ENCODE data around the gene DRD2.

Gene DRD2

DNA sequence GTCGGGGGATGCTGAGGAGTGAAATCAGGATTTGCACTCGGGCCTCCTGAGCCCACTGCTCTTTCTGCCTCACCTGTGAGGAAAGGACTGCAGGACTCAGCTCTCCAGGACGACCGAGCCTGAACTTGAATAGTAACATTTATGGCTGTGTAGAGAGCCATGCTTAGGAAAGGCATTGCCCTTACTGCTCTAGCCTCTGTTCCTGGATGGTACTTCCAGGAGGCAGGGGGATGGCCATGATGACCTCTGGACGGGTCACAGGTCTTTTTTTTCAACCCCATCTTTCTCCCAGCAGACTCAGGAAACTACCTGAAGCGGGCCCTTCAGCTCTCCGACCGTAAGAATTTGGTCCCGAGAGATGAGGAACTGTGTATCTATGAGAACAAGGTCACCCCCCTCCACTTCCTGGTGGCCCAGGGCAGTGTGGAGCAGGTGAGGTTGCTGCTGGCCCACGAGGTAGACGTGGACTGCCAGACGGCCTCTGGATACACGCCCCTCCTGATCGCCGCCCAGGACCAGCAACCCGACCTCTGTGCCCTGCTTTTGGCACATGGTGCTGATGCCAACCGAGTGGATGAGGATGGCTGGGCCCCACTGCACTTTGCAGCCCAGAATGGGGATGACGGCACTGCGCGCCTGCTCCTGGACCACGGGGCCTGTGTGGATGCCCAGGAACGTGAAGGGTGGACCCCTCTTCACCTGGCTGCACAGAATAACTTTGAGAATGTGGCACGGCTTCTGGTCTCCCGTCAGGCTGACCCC is 76.3 kb downstream of the DRD2 start:
- DNase-seq (ENCODE audit: low spot score) = no peak

DNA sequence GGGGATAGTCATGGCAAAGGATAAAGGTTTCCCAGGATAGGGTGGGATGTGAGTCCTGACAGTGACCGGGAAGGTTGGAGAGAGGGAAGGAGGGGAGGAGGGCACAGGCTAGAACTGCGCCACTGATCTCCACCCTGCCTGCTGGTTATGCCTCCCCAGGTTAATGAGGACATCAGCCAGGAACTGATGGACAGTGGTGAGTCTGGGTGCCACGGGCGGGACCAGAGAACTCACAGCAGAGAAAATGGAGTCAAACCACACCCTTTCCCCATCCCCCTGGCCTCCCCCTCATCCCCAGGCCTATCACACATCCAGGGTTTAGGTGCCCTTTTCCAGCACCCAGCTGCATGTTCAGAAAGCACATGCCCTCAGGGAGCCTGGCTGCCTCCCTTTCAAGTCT is 77.4 kb downstream of the DRD2 start:
- DNase-seq (ENCODE audit: low spot score) = no peak

DNA sequence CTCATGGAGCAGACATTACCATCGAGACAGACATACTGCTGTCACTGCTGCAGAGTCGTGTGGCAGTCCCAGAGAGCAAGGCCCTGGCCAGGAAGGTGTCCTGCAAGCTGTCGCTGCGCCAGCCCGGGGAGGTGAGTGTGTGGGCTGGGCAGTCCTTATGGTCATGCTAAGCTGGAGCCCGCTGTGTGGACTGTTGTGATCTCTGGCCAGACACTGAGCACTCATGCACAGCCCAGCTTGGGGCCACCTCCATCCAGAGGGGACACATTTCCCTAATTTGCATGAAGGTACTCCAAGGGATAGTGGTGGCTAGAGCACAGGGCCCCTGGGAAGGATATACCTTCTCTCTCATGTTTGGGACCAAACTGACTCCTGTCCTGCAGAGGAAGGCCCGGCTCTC is 78.0 kb downstream of the DRD2 start:
- no peak for DNase-seq (ENCODE audit: low spot score)

DNA sequence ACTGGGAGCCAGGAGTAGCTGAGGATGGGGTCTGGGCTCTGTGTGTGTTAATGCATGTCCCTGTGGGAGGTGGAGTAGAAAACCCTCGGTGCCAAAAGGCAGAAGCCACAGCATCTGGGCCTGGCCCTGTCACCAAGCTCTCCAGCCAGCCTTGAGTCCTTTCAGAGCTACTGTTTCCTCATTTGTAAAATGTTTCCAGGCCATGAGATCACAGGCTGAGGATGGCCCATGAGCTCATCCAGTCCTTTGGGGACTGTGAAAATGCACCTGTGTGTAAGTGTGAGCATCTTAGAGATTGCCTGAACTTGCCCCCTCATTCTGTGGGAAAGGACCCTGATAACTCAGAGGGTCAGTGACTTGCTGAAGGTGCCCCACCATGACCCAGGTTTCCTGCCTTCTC is 78.5 kb downstream of the DRD2 start:
- DNase-seq (ENCODE audit: low spot score) = no peak

DNA sequence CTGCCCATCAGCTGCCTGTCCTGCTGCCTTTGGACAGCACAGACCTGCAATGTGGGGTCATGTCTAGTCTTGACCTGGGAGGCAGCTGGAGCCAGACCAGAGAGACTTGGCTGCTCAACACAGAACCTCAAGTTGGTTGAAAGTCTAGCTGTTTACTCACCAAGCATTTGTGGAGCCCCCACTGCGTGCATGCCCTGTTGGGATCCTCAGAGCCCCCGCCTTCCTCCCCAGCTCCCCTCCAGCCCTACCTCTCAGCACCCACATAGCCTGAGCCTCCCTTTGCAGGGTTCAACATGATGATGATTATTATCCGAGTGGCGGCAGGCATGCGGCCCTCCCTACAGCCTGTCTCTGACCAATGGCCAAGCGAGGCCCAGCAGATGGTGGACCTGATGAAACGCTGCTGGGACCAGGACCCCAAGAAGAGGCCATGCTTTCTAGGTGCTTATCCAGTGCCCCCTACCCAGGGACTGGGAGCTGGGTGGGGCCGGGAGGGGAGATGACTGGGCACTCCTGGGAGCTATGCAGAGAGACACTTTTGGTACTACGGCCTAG is 79.3 kb downstream of the DRD2 start:
- DNase-seq (ENCODE audit: low spot score) = no peak

DNA sequence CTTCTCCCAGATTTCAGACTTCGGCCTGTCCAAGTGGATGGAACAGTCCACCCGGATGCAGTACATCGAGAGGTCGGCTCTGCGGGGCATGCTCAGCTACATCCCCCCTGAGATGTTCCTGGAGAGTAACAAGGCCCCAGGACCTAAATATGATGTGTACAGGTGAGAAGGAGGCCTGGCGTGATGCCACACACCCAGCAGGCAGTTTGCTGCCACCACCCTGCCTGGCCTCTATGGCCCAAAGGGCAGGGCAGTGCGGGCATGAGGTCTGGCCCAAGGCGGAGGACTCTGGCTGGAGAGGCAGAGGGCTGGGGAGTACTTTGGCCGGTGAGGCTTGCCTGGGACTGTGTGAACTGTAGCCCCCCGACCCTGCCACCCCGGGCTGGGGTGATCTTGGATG is 80.3 kb downstream of the DRD2 start:
- DNase-seq (ENCODE audit: low spot score) = no peak

DNA sequence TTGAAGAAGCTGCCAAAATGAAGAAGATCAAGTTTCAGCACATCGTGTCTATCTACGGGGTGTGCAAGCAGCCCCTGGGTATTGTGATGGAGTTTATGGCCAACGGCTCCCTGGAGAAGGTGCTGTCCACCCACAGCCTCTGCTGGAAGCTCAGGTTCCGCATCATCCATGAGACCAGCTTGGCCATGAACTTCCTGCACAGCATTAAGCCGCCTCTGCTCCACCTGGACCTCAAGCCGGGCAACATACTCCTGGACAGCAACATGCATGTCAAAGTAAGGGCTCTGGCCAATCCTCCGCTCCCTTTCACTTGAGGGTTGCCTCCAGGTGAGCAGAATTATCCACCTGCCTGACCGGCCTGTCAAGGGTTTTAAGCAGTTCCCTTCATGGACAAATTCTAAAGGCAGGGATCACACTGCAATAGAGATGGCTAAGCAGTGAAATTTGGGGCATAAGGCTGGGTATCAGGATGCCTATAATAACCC is 81.7 kb downstream of the DRD2 start:
- no peak for DNase-seq (ENCODE audit: low spot score)

DNA sequence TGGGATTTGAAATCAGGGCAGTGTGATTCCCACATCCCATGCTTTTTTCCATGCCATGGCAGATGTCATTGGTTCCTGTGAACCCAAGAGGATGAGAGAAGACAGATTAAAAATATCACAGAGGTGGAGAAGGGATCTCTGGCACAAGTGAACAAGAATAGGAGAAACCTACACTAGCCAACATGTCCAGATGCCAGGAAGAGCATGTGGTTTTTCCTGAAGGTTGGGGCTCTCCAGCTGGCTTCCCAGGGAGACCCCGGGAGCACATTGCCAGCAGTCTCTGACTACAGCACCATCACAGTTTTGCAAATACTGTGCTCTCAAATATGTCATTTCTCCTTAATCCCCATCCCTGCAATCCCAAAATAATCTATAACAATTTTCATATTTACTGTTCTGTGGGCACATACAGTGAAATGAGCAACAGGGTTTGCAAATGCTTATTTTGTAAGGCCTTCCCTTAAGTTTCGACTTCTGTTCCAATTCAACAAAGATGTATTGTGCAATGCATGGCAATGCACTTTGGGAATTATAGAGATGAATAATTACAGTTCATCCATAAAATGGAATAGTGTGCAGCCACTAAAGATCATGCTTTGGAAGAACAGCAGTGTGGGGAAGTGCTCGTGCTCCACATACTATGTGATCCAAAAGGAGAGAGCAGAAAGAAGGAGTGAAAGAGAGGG is 82.8 kb downstream of the DRD2 start:
- DNase-seq (ENCODE audit: low spot score) = no peak

DNA sequence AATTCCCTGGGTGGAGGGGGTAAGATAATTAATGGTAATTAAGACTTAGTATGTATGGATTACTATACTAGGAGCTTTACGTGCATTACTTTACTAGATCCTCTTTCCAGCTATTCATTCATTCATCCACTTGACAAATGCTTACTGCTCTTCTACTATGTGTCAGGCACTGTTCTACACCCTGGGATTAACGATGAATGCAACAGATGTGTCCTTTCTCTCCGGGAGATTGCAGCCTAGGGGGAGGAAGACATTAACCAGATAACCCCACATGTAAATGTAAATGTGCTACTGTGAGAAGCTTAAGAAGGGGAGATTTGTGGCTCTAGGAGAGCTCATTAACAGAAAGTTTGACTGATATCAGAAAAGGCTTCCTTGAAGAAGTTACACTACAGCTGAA is 85.9 kb downstream of the DRD2 start:
- DNase-seq (ENCODE audit: low spot score) = no peak

DNA sequence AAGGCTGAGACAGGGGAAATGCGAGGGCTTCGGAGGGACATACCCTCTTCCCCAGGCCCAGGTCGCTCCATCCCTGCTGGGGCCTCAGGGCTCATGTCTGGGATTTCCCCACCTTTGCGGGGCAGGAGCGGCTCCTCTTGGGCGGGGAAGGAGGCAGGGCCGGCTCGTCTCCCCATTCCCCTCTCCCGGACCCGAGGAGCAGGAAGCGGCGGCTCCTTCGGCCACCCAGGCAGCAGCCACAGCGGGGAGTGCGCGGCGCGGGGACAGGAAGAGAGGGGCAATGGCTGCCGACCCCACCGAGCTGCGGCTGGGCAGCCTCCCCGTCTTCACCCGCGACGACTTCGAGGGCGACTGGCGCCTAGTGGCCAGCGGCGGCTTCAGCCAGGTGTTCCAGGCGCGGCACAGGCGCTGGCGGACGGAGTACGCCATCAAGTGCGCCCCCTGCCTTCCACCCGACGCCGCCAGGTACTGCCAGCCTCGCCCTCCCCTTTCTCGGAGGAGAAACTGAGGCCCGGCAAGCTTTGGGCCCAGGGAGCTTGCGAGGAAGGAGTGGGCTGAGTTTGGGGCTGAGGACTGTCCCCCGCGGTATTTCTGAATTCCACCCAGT is 87.5 kb downstream of the DRD2 start, which contains the start of gene ANKK1:
TSS of gene ANKK1 (plus strand) at position 175 of the 607 bp plus-strand sequence. CDS start at position 281, 106 bp downstream.
- no peak for DNase-seq (ENCODE audit: low spot score)

DNA sequence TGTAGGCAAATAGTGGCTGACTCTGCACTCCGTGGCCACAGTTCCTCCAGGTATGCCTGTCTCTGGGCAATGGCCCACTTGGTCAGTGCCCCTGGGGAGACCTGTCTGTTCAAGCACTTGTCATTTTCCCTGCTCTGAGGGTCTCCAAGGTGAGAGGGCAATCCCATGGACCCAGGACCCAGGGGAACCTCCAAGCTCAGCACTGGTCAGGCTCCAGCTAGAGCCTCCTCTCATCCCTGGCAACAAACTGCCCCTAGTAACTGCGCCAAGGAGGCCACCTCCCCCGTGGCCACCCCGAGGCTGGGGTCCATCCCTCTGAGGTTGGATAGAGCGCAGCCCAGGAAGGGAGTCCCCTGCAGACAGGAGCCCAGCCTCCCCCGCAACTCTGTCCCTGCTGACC is 88.3 kb downstream of the DRD2 start:
- DNase-seq (ENCODE audit: low spot score) = no peak

DNA sequence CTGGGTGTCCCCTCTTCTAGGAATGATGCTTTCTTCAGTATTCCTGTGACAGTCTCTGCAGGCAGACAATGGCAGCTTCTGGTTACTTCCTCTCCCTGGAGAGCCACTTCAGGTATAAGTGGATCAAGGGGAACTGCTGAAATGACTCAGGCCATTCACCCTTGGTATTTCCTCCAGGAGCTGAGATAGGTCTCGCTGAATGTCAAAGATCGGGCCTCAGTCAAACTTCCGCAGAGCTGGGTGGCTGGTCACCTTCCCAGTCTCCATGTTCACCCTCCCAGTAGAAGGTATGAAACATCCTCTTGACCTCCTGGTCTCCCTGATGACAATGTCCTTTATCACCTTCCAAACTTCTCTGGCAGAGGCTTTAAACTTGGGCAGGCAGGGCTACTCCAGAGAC is 89.4 kb downstream of the DRD2 start:
- DNase-seq (ENCODE audit: low spot score) = no peak

DNA sequence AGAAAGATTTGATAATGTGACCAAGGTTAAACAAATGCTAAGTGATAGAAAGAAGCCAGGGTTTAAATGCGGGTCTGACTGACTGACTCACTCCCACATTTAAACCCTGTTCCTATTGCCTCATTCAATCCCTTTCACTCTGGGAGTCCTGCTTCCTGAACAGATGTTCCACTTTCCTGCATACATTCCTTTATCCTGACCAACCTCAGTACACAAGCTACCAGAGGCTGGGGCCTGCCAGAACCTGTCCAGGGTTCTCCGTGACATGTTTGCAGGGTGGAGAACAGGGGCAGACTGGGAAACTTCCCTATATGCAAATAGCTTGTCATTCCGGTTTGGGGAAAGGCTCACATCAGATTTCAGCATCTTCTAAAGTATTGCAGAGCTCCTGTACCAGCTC is 90.6 kb downstream of the DRD2 start:
- DNase-seq (ENCODE audit: low spot score) = no peak

DNA sequence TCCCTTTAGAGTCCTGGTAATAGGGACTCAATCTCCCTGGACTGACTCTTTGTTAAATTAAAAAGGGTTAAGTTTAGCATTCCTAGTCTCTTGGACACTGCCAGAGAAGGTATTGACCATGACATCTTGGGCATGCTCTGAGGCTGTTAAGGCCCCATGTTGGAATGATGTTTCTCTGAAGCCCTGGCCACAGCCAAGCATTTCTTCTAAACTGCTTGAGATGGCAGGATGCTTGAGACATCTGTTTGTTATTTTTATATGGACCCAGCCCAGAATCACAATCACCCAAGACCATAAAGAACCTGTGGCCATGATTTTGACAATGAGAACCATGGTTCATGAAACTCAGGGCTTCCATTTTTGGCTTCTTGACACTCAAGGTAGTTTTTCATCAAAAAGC is 93.1 kb downstream of the DRD2 start:
- no peak for DNase-seq (ENCODE audit: low spot score)

DNA sequence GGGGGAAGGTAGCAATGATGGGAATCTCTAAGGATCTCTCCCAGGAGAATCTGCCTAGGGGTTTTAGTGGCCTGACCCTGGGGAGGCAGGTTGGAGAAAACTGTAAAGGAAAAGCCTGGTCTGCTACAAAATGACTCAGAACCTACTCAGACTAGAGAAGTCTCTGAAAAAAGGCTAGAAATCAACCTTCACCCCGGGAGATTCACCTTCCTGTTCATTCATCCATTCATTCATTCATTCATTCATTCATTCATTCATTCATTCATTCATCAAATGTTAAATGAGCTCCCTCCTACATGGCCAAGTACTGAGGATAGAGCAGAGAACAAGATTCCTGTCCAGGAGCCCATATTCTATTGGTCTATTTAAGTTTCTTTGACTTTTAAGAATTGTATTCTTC is 96.5 kb downstream of the DRD2 start:
- no peak for DNase-seq (ENCODE audit: low spot score)

DNA sequence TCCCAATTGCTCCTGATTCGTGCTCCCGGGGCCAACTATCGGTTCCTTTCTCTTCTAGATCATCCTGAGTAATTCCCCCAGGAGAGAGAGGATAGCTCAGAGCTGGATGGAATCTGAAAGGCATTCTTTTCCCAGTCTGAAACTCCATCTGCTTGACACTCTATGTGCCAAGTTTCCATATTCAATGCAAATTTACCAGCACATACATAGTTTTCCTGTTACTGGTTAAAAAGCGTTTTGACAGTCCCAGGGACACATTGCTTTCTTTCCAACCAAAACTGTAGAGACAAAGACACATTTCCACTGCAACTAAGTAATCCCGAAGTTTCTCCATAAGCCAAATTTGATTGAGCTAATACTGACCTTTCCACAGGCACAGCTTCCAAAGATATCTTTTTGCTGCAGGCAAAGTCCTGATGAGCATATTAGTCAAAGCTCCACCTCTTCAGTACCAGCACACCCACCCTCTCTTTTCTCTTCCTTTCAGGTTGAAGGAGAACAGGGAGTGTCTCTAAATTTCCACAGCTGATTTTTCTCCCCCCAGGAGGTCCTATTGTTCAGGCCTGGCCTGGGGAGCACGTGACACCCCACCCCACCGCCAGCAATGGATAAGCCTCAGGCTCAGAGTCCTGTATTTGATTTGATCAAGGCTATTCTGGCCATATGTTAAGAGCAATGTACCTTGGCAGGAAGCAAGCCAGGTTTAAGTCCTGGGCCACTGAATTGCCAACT is 97.4 kb downstream of the DRD2 start:
- no peak for DNase-seq (ENCODE audit: low spot score)

DNA sequence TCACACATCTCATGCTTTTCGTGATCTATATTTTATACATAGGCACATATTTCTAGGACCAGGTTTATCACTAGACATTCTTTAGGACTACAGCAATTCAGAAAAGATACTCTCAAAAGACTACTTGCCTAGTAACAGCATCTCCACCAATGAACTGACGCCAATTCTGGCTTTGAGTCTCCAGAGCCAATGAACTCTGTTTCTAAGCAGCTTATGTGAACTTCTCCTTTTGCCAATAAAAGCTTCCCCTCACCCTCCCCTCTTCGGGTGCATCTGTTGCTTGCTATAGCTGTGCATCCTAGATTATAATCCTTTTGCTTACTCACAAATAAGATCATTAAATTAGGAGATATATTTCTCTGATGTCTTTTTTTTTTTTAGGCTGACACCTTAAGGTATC is 99.0 kb downstream of the DRD2 start:
- no peak for DNase-seq (ENCODE audit: low spot score)

DNA sequence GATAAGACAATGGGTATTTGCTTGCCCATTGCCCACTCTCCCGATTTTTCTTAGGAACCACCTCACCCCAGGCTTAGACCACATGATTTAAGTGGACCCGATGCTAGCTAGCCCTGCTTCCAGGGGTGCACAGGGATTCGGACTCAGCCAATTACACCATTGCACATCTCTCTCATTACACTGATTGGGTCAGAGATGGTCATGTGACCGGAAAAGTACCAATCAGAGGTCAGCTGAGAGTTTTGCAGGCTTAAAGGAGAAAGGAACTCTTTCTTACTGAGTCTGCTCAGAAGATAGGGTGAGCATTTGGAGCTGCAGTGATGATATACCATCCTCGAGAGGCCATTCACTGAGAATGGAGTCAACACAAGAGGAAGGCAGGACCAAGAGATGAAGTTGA is 99.8 kb downstream of the DRD2 start:
- DNase-seq (ENCODE audit: low spot score) = no peak

DNA sequence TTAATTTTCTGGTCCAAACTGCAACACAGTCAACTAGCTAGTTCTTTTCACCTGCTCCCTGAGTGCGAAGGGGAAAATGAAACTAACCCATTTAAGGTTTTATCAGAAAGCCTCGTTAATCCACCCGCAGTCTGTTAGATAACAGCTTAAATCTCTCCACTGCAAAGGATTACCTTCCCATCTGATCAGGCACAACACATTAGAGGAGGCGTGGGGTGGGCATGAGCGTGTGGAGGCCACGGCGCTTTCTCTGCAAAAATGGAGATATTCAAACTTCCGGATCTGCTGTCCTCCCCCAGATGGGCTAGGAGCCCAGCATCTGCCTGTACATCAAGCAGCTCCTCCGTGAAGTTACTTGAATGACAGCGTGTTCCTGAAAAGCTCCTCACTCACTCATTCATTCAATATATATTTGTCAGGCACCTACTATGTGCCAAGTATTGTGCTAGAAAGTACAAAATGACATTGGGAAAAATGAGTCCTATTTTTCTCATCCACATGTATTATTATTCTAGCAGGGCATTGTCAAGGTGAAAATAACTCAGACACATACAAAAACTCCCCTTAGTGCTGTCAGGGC is 101.1 kb downstream of the DRD2 start:
- no peak for DNase-seq (ENCODE audit: low spot score)

DNA sequence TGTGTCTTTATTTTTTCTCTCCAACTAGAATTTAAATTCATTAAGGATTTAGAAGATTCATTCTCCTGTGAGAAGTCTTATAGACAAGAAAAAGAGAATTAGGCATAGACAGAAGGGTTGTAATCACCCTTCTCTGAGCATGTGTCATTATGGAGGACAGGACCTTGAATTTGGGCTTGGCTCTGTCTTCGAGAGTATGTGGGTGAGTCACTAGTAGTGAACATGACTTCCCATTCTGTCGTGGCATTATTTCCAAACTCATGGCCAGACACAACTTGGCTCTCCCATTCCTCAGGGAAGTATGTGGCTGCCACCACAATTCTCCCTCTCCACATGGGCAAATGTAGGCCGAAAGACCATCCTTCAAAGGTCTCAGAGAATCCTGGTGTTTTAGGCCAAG is 101.9 kb downstream of the DRD2 start:
- no peak for DNase-seq (ENCODE audit: low spot score)

DNA sequence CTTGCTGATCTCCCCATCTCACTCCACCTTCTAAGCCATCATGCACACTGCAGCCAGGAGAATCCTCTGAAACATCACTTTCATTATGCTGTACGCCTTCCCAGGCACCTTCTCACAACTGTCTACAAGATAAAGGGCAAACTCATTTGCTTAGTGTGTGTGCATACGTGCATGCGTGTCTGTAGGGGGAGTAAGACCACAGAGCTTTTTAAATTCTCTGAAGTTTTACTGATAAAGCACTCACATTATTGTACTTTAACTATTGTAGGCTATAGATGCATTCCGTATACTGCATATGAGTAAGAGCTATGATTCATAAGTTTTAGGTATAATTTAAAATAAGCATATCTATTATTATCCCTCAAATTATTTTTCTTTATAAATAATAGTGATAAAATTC is 102.9 kb downstream of the DRD2 start:
- no peak for DNase-seq (ENCODE audit: low spot score)

DNA sequence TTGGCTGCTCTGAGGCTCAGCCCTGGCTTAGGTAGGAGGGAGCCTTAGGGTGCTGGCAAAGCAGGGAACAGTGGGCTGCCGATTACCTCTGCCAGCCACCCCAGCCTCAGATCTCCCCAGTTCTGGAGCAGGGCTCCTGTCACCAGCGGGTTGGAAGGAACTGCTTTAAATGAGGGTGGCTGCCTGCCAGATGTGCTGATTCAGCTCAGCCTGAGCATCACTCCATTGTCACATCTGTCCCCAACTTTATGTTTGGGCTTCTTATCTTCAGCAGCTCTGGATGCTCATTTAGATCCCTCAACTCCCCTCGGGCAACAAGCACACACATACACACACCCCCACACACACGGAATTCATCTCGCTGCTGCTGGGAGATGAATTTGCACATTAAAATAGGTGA is 104.6 kb downstream of the DRD2 start:
- DNase-seq (ENCODE audit: low spot score) = no peak

Data from CD4-positive, alpha-beta T cell treated with Interleukin-15 for 4 hours (primary cell).